ENCODE measurements around the gene GPR137B.

GPR137B gene

GRCh38 chr1:236144033-236144432 lies 1.7 kb downstream of the GPR137B start:
- Histone ChIP-seq H3K4me1 (ENCODE audit: control insufficient read depth, insufficient read depth, low read length) (peaks cover 4% of the 10 kb centered on the region; the same call in 1 of the 2 replicates), H3K27ac (ENCODE audit: low read length) (no peak overlapping the region), H3K4me3 (ENCODE audit: low read length) (no peak overlapping the region), H3K27me3 (ENCODE audit: control insufficient read depth, insufficient read depth, low read length) (peaks cover 20% of the 10 kb centered on the region), H3K9me3 (ENCODE audit: control insufficient read depth, insufficient read depth, low read length) (no peaks in the 10 kb centered on the region), H3K36me3 (ENCODE audit: control insufficient read depth, insufficient read depth, low read length) (no peaks in the 10 kb centered on the region)
- WGBS (ENCODE audit: insufficient coverage, insufficient read length): no CpG with 5 or more reads among the region's 14 CpGs
- no peak for DNase-seq (ENCODE audit: low read depth, low spot score)

- Histone ChIP-seq H3K27ac (ENCODE audit: low read length) (no peak overlapping the region), H3K4me3 (ENCODE audit: low read length) (no peak overlapping the region), H3K36me3 (ENCODE audit: control insufficient read depth, insufficient read depth, low read length) (no peaks in the 10 kb centered on the region), H3K27me3 (ENCODE audit: control insufficient read depth, insufficient read depth, low read length) (peaks cover 20% of the 10 kb centered on the region), H3K4me1 (ENCODE audit: control insufficient read depth, insufficient read depth, low read length) (peaks cover 4% of the 10 kb centered on the region; the same call in 1 of the 2 replicates), H3K9me3 (ENCODE audit: control insufficient read depth, insufficient read depth, low read length) (no peaks in the 10 kb centered on the region)
- DNase-seq (ENCODE audit: low read depth, low spot score): no peak
- WGBS (ENCODE audit: insufficient coverage, insufficient read length): no CpG with 5 or more reads among the region's 12 CpGs
Measured at GRCh38 chr1:236144446-236145150, 2.3 kb downstream of the GPR137B start.

- H3K9me3 ChIP-seq (ENCODE audit: control insufficient read depth, insufficient read depth, low read length): no peaks in the 10 kb centered on the region
- peaks cover 3% of the 10 kb centered on the region for H3K27me3 ChIP-seq (ENCODE audit: control insufficient read depth, insufficient read depth, low read length)
- no peak overlapping the region for H3K27ac ChIP-seq (ENCODE audit: low read length)
- H3K4me1 ChIP-seq (ENCODE audit: control insufficient read depth, insufficient read depth, low read length): peaks cover 3% of the 10 kb centered on the region; the same call in 1 of the 2 replicates
- no peak overlapping the region for H3K4me3 ChIP-seq (ENCODE audit: low read length)
- no CpG with 5 or more reads among the region's 10 CpGs for WGBS (ENCODE audit: insufficient coverage, insufficient read length)
- H3K36me3 ChIP-seq (ENCODE audit: control insufficient read depth, insufficient read depth, low read length): no peaks in the 10 kb centered on the region
- DNase-seq (ENCODE audit: low read depth, low spot score): no peak
Measured at GRCh38 chr1:236147068-236147467, 4.7 kb downstream of the GPR137B start.

GRCh38 chr1:236147521-236148469 lies 5.5 kb downstream of the GPR137B start:
- Histone ChIP-seq H3K4me3 (ENCODE audit: low read length) (no peak overlapping the region), H3K9me3 (ENCODE audit: control insufficient read depth, insufficient read depth, low read length) (no peaks in the 10 kb centered on the region), H3K4me1 (ENCODE audit: control insufficient read depth, insufficient read depth, low read length) (peaks cover 3% of the 10 kb centered on the region; the same call in 1 of the 2 replicates), H3K27me3 (ENCODE audit: control insufficient read depth, insufficient read depth, low read length) (peaks cover 3% of the 10 kb centered on the region), H3K27ac (ENCODE audit: low read length) (no peak overlapping the region), H3K36me3 (ENCODE audit: control insufficient read depth, insufficient read depth, low read length) (no peaks in the 10 kb centered on the region)
- WGBS (ENCODE audit: insufficient coverage, insufficient read length): no CpG with 5 or more reads among the region's 17 CpGs
- DNase-seq (ENCODE audit: low read depth, low spot score): no peak

GRCh38 chr1:236148470-236148845 lies 6.1 kb downstream of the GPR137B start:
- H3K4me1 ChIP-seq (ENCODE audit: control insufficient read depth, insufficient read depth, low read length): peaks cover 3% of the 10 kb centered on the region; the same call in 1 of the 2 replicates
- H3K4me3 ChIP-seq (ENCODE audit: low read length): no peak overlapping the region
- H3K27ac ChIP-seq (ENCODE audit: low read length): no peak overlapping the region
- WGBS (ENCODE audit: insufficient coverage, insufficient read length): no CpG with 5 or more reads among the region's 8 CpGs
- H3K27me3 ChIP-seq (ENCODE audit: control insufficient read depth, insufficient read depth, low read length): peaks cover under 1% of the 10 kb centered on the region; the same call in 1 of the 2 replicates
- no peaks in the 10 kb centered on the region for H3K36me3 ChIP-seq (ENCODE audit: control insufficient read depth, insufficient read depth, low read length)
- no peaks in the 10 kb centered on the region for H3K9me3 ChIP-seq (ENCODE audit: control insufficient read depth, insufficient read depth, low read length)
- no peak for DNase-seq (ENCODE audit: low read depth, low spot score)

GRCh38 chr1:236149003-236149595 lies 6.8 kb downstream of the GPR137B start:
- H3K4me1 ChIP-seq (ENCODE audit: control insufficient read depth, insufficient read depth, low read length): 0 out of 2 replicates have a peak, but pooled peaks cover 2% of the 10 kb centered on the region
- H3K9me3 ChIP-seq (ENCODE audit: control insufficient read depth, insufficient read depth, low read length): no peaks in the 10 kb centered on the region
- no peak overlapping the region for H3K4me3 ChIP-seq (ENCODE audit: low read length)
- H3K36me3 ChIP-seq (ENCODE audit: control insufficient read depth, insufficient read depth, low read length): no peaks in the 10 kb centered on the region
- no peak overlapping the region for H3K27ac ChIP-seq (ENCODE audit: low read length)
- no CpG with 5 or more reads among the region's 18 CpGs for WGBS (ENCODE audit: insufficient coverage, insufficient read length)
- no peak for DNase-seq (ENCODE audit: low read depth, low spot score)
- no peaks in the 10 kb centered on the region for H3K27me3 ChIP-seq (ENCODE audit: control insufficient read depth, insufficient read depth, low read length)

- WGBS (ENCODE audit: insufficient coverage, insufficient read length): no CpG with 5 or more reads among the region's 10 CpGs
- Histone ChIP-seq H3K27ac (ENCODE audit: low read length) (no peak overlapping the region), H3K27me3 (ENCODE audit: control insufficient read depth, insufficient read depth, low read length) (no peaks in the 10 kb centered on the region), H3K9me3 (ENCODE audit: control insufficient read depth, insufficient read depth, low read length) (no peaks in the 10 kb centered on the region), H3K36me3 (ENCODE audit: control insufficient read depth, insufficient read depth, low read length) (no peaks in the 10 kb centered on the region), H3K4me1 (ENCODE audit: control insufficient read depth, insufficient read depth, low read length) (0 out of 2 replicates have a peak, but pooled peaks cover 2% of the 10 kb centered on the region), H3K4me3 (ENCODE audit: low read length) (no peak overlapping the region)
- DNase-seq (ENCODE audit: low read depth, low spot score): no peak
Measured at GRCh38 chr1:236149696-236150228, 7.4 kb downstream of the GPR137B start.

GRCh38 chr1:236150311-236150955 lies 8.1 kb downstream of the GPR137B start:
- no peak overlapping the region for H3K27ac ChIP-seq (ENCODE audit: low read length)
- no peaks in the 10 kb centered on the region for H3K4me1 ChIP-seq (ENCODE audit: control insufficient read depth, insufficient read depth, low read length)
- H3K36me3 ChIP-seq (ENCODE audit: control insufficient read depth, insufficient read depth, low read length): no peaks in the 10 kb centered on the region
- no peaks in the 10 kb centered on the region for H3K9me3 ChIP-seq (ENCODE audit: control insufficient read depth, insufficient read depth, low read length)
- no peaks in the 10 kb centered on the region for H3K27me3 ChIP-seq (ENCODE audit: control insufficient read depth, insufficient read depth, low read length)
- no peak overlapping the region for H3K4me3 ChIP-seq (ENCODE audit: low read length)
- no peak for DNase-seq (ENCODE audit: low read depth, low spot score)
- no CpG with 5 or more reads among the region's 19 CpGs for WGBS (ENCODE audit: insufficient coverage, insufficient read length)

GRCh38 chr1:236150986-236151385 lies 8.6 kb downstream of the GPR137B start:
- H3K27me3 ChIP-seq (ENCODE audit: control insufficient read depth, insufficient read depth, low read length): no peaks in the 10 kb centered on the region
- H3K36me3 ChIP-seq (ENCODE audit: control insufficient read depth, insufficient read depth, low read length): no peaks in the 10 kb centered on the region
- H3K4me3 ChIP-seq (ENCODE audit: low read length): no peak overlapping the region
- H3K9me3 ChIP-seq (ENCODE audit: control insufficient read depth, insufficient read depth, low read length): no peaks in the 10 kb centered on the region
- no peaks in the 10 kb centered on the region for H3K4me1 ChIP-seq (ENCODE audit: control insufficient read depth, insufficient read depth, low read length)
- no peak overlapping the region for H3K27ac ChIP-seq (ENCODE audit: low read length)
- WGBS (ENCODE audit: insufficient coverage, insufficient read length): no CpG with 5 or more reads among the region's 5 CpGs
- DNase-seq (ENCODE audit: low read depth, low spot score): no peak
